DMS53 treated with DMSO at 0.1 percent for 48 hours (cell line): ENCODE measurements around the gene TMEM54.

Experiments
- DNase-seq: peaks from one replicate; lab custom pipeline; 2025; ENCODE audit not compliant: unreplicated experiment; lab: John Stamatoyannopoulos, UW

TMEM54 gene

GRCh38 chr1:32881871-32882850 is 19.0 kb downstream of the TMEM54 start:
- no peak for DNase-seq

DNA sequence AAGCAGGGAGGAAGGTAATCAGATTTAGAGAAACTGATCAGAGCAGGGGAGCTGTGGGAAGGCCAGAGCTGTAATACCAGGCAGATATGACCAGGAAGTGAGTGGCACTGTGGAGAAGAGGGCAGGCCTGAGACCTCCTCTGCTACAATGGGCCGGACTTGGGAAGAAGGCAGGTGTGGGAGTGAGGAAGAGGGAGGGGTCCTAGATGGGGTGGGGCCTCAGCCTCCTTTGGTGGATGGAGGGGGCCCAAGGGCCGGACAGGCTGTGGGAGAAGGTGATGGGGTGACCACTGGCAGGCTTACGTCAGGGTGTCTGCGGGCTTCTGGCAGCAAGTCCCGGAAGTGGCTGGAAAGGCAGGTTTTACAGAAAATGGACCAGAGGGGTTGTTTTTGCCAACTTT is 19.9 kb downstream of the TMEM54 start:
- DNase-seq = no peak

- no peak for DNase-seq
Observed at GRCh38 chr1:32878637-32879041, 22.6 kb downstream of the TMEM54 start.

DNA sequence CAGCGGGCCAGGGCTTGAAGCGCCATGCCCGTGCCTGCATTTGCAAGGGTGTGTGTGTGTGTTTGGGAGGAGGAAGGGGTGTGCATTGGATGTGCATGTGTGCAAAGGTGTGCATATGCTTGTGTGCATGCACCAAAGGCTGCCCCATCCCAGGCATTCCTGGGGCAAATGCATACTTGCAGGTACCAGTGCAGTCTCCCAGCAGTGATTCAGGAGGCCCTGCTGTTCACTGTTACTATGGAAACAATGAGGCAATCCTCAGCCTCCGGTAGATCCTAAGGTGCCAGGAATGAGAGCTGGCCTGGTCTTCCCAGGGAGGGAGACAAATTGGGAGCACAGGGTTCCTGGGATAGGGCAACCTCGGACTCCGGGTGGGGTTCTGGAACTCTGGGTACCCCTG is 23.0 kb downstream of the TMEM54 start:
- peak; percentile 9 for DNase-seq

GRCh38 chr1:32877211-32878110 is 23.7 kb downstream of the TMEM54 start:
- no peak for DNase-seq

DNA sequence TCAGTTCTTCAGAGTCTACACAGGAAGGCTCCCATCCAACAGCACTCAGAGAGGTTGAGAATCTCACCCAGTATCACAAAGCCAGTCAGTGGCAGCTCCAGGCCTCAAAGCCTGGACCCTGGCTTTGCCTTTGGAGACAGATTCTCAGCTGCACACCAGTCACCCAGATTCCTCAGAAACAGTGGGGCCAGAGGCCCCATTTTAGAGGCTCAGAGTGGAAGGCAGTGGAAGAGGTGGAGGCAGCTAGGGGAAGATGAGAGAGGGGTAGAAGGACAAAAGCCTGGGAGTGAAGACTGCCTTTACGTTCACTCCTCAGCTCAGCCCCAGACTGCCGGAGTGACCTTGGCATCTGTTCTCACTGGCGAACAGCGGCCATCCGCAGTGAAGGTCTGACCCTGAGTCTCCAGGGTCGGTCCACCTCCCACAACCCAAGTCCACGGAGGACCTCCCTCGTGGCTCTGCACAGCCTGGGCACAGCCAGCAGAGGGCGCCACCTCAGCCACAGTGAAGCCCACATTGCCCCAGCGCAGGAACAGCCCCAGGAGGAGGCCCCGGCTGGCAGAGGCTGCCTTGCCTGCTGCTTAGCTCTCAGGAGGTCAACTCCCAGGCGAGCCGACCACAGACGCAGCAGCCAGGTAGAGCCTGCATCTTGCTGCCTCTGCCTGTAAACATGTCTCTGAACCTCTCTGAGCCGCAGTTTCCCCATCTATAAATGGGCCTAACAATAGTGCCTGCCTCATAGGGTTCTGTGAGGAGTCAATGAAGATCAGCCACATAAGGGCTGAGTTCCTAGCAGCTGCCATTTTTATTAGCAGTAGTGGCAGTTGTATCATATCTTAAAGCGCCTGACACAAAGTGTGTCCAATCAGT is 24.6 kb downstream of the TMEM54 start:
- DNase-seq = peak; percentile 19

- DNase-seq = no peak
Observed at GRCh38 chr1:32874860-32875752, 26.1 kb downstream of the TMEM54 start.

GRCh38 chr1:32873484-32873883 is 27.7 kb downstream of the TMEM54 start:
- DNase-seq = no peak

GRCh38 chr1:32872192-32872460 is 29.1 kb downstream of the TMEM54 start:
- DNase-seq = no peak

DNA sequence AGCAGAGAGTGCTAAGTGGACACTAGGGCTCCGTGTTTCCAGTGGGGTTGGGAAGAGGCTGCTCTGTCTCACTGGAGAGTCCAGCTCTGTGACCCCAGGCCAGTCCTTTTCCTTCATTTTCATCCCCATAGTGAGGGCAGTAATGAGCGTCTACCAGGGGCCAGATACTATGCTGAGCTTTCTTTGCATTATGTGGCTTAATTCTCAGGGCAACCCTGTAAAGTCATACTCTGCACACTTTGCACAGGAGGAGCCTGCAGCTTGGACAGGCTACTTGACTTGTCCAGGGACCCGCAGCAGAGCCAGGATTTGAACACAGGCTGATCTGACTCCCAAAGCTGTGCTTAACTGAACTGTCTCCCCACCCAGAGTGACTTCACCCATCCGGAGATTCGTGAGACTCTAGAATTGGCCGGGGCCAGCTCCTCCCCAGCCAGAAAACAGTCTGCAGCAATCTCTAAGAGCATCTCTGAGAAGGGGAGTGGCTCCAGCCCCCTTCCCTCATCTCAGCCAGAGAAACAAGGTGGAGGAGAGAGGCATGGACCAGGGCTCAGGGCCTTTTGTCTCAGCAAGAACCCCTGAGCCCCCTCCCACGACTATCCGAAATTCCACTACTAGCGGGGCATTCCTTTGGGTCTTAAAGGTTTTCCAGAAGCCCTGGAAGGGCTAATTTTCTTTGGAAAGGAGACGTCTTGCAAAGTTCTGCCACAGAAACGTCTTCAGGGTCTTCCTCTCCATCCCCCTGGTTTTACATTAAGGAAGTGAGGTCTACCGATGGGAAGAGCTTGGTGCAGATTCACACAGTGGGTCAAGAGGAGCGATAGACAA is 29.6 kb downstream of the TMEM54 start:
- DNase-seq = no peak

DNA sequence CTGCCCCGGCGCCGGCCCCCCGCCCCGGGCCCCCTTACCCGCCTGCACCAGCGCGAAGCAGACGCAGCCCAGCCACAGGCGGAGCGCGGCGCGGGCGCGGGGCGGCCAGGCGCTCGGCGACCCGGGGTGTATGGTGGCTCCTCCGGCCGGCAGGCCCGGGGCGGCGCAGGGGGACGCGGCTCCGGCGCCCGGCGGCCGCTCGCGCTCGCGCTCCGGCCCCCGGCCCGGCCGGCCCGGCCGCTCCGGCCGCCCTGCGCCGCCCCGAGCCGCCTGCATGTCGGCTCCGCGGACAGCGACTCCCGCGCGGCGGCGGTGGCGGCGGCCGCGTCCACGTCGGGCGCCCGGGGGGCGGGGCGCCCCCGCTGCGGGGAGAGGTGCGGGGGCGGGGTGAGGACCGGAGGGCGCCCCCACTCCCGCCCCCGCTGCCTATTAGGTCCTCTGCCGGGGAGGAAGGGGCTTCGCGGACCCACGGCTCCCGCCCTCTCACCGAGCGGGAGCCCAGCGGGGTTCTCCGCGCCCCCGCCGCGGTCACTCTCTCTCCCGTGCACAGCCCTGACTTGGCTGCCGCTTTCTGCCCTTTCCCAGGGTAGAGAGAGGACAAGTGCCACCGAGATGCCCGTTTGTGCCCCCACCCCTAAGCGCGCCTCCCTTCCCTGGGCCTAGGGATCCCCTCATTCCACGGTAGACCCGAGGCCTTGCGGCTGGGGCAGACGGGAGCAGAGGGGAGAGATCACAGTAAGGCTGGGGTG is 30.4 kb downstream of the TMEM54 start, which contains the start of gene FNDC5:
Gene FNDC5, minus strand, starts transcription at position 298 of the 749 bp plus-strand sequence.
- no peak for DNase-seq

DNA sequence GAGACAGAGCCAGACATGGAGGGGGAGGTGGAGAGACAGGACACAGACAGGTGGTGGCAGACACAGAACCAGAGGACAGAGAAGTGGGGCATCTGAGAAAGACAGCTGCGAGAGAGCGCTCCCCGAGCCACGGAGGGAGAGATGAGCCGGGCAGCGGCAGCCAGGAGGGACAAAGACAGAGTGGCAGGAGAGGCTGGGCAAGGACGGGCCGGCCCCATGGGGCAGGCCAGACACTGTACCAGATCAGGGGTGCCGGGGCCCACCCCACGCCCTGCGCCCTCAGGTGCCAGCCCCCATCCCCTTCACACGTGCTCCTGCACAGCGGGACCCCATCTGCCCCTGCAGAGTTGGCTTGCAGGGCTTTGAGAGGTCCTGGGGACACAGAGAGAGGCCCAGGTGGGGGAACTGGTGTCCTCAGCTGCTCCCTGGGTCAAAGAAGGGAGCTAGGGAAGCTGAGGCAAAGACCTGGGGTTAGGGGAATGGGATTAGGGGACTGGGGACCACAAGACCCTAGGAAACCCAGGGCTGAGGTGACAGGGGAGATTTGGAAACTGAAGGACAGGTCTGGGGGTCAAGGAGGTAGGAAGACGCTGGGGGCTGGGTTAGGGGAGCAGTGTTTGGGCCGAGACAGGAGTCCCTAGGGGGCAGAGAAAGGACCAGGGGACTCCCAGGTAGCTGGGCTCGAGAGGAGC is 31.1 kb downstream of the TMEM54 start:
- no peak for DNase-seq

GRCh38 chr1:32868806-32869455 is 32.3 kb downstream of the TMEM54 start:
- no peak for DNase-seq

GRCh38 chr1:32868085-32868484 is 33.1 kb downstream of the TMEM54 start:
- no peak for DNase-seq

- DNase-seq = no peak
Observed at GRCh38 chr1:32867671-32868070, 33.5 kb downstream of the TMEM54 start.

GRCh38 chr1:32867151-32867550 is 34.0 kb downstream of the TMEM54 start:
- DNase-seq = no peak
